Stimulated activated CD8-positive, alpha-beta memory T cell treated with anti-CD3 and anti-CD28 coated beads, Interleukin-12 subunit alpha, Interleukin-12 subunit beta, amount 100 ng/mL, for 4 hours (primary cell): ENCODE measurements around the gene CWF19L2.

Experiments
- DNase-seq: peaks from one replicate; pipeline ENCODE4 v3.0.0-alpha.2; 2020; ENCODE audit warnings: low read depth

The CWF19L2 gene

DNA sequence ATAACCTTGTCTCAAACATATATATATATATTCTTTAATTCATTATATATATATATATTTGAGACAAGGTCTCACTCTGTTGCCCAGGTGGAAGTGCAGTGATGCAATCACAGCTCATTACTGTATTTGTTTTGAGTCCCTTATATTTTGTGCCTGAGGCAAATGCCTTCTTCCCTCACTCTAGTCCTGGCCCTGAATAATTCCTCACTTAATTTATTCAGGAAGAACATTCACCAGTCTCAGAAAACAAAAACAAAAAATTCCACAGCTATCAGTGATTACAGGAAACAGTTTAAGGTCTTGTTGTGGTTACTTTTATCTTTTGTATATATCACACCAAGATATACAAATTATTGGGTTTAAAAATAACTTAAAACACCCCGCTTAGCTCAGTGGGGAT, 155.7 kb downstream of the CWF19L2 start:
- no peak for DNase-seq

DNA sequence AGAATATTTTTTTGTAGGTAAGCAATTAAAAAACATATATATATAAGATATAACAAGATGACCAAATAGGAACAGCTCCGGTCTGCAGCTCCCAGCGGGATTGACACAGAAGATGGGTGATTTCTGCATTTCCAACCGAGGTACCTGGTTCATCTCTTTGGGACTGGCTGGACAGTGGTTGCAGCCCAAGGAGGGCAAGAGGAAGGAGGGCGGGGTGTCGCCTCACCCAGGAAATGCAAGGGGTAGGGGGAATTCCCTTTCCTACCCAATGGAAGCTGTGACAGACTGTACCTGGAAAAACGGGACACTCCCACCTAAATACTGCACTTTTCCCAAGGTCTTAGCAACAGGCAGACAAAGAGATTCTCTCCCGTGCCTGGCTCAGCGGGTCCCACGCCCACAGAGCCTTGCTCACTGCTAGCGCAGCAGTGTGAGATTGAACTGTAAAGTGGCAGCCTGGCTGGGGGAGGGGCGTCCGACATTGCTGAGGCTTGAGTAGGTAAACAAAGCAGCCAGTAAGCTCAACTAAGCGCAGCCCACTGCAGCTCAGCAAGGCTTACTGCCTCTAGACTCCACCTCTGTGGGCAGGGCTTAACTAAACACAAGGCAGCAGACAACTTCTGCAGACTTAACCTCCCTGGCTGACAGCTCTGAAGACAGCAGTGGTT, 163.8 kb downstream of the CWF19L2 start:
- no peak for DNase-seq

DNA sequence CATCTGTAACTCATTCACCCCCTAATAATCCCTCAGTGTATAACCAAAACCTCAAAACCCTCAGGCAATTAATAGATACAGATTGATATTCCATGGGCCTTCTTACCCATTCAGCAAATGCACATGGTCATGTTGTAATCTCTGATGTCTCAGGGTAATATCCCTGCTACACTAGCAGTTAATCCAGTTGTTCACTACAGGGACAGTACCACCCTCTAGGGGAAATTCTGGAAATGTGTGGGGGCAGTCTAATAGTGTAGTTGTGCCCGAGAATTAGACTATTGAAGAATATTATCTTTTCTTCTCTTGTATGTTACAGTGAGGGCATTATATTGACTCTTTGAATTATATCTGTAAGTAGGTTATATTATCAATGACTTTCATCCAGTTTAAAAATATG, 175.4 kb downstream of the CWF19L2 start:
- no peak for DNase-seq
